ENCODE measurements around the gene S100B.

GRCh38 chr21:46613391-46613790 is 8.5 kb upstream of the S100B start:
- TF ChIP-seq POLR2A (IDR thresholded peaks at IDR 0.05) (no peak), CTCF (IDR thresholded peaks at IDR 0.05) (no peak), POLR2AphosphoS5 (IDR thresholded peaks at IDR 0.05) (no peak)

Data from breast epithelium (tissue), 3 donors.